Kidney tubule cell (primary cell): ENCODE results near the gene KCNQ2.
A peak's percentile ranks its signal among the peaks of the same experiment; 100 is the strongest.
"Not testable (repeated sequence)": the region's sequence is repeated elsewhere in the genome, so short reads cannot be mapped to it uniquely, and the experiment has no call there.

Source experiments
- DNase-seq: peaks from one replicate; pipeline ENCODE4 v3.0.0-alpha.2; 2018; ENCODE audit warnings: low spot score

Gene KCNQ2

GRCh38 chr20:63471981-63472831 lies at the start of gene KCNQ2:
Gene KCNQ2 (minus strand): TSS chr20:63472655. CDS start chr20:63472463, 192 bp downstream.
- DNase-seq, result no peak

DNA sequence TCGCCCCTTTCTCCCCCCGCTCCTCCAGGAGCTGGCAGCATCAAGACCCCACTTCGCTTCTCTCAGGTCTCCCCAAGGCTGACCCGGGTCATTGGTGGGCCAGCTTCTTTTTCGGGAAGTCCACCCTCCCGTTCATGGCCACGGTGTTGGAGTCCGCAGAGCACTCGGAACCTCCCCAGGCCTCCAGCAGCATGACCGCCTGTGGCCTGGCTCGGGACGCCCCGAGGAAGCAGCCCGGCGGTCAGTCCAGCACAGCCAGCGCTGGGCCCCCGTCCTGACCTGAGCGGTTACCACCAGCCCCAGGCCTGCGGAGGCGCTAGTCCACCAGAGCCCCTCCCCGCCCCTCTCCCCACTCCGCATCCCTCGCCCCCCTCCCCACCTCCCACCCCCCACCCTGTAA lies 49.1 kb upstream of the KCNQ2 start:
- no peak for DNase-seq

- peak; percentile 73 for DNase-seq
Observed at GRCh38 chr20:63520934-63521601, 48.6 kb upstream of the KCNQ2 start.

- peak; percentile 86 for DNase-seq
Observed at GRCh38 chr20:63520504-63520933, 48.1 kb upstream of the KCNQ2 start, which contains the start of gene PPDPF. Gene PPDPF (plus strand): TSS chr20:63520765. CDS start chr20:63521309, 544 bp downstream.

GRCh38 chr20:63519668-63520503 lies 47.4 kb upstream of the KCNQ2 start:
- DNase-seq, result peak; percentile 59

DNA sequence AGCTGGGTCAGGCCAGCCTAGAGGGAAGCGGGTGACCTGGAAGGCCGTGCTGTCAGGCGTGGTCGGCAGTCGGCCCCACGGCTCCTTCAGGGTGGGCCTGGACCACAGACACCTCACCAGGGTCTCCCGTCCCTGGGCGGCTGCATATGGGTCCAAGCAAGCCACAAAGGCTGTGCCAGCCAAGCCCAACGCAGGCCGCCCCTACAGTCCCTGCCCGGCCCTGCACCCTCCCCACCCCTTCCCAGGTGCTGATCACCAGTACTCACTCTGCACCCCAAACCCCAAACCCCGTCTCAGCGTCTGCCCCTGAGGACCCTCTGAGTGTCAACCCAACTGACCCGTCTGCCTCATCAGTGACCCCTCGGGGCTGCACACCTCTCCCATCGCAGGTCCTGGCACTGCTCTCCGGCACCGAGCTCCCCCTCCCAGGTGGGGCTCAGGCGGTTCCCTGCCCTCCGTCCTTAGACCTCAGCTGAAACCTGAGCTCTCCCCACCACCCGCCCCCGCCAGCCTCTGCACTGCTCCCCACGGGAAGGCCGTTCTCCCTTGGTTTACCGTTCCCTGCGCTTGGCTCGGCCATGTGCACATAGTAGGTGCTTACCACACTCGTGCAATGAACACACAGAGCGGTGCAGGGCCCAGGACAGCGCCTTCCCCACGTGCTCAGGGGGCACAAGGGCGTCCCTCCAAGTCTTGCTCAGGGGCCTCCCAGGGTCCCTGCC lies 46.7 kb upstream of the KCNQ2 start:
- no peak for DNase-seq

- no peak for DNase-seq
Observed at GRCh38 chr20:63518351-63518861, 46.0 kb upstream of the KCNQ2 start.

- no peak for DNase-seq
Observed at GRCh38 chr20:63517376-63518309, 45.2 kb upstream of the KCNQ2 start.

GRCh38 chr20:63514520-63514919 lies 42.1 kb upstream of the KCNQ2 start:
- not testable (repeated sequence) for DNase-seq

DNA sequence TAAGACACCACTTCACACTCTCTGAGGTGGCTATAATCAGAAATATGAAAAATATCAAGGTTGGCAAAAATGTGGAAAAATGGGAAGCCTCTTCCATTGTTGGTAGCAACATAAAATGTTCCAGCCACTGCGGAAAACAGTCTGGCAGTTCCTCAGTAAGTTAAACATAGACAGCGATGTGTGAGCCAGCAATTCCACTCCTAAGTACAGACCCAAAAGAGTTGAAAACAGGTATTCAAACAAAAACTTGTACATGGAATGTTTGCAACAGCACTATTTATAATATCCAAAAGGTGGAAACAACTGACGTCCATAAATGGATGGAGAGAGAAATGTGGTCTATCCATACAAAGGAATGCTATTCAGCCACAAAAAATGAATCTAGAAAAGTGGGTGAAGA lies 40.8 kb upstream of the KCNQ2 start:
- no peak for DNase-seq

- no peak for DNase-seq
Observed at GRCh38 chr20:63509088-63509564, 36.7 kb upstream of the KCNQ2 start.

GRCh38 chr20:63508072-63508768 lies 35.8 kb upstream of the KCNQ2 start:
- DNase-seq, result no peak

GRCh38 chr20:63507083-63507743 lies 34.8 kb upstream of the KCNQ2 start:
- DNase-seq, result no peak

DNA sequence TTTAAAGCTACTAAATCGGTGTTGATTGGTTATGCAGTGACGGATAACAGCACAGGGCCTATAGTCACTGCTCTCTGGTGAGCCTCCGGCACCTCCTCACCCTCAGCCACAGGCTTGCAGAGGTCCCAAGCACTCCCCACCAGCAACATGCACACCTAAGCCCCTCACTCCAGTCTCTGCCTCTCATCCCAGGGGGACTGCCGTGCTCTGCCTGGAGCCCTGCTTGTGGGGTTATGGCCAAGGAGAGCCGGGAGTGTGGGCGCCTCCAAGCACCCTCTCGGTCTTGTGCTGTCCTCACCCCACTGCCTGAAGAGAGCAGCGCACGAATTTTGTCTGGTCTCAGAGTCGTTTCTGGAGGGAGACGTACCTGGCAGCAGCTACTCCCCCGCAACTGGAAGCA lies 33.3 kb upstream of the KCNQ2 start:
- no peak for DNase-seq

DNA sequence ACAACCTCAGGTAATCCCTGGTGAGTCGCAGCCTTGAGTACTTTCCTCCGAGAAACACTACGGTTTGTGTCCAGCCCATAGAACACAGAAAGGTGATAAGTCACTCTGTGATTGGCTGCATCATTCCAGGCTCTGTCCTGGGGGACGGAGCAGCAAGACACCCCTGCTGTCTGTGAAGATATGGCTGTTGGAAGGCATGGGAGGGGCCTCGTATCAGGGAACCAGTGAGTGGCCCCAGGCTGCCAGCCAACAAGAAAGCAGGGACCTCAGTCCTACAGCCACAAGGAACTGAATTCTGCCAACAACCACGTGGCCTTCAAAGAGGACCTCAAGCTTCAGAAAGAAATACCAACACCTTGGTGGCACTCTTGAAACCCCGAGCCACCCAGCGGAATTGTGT lies 32.8 kb upstream of the KCNQ2 start:
- no peak for DNase-seq

GRCh38 chr20:63504642-63505041 lies 32.2 kb upstream of the KCNQ2 start:
- no peak for DNase-seq

GRCh38 chr20:63503524-63503923 lies 31.1 kb upstream of the KCNQ2 start:
- DNase-seq, result no peak

DNA sequence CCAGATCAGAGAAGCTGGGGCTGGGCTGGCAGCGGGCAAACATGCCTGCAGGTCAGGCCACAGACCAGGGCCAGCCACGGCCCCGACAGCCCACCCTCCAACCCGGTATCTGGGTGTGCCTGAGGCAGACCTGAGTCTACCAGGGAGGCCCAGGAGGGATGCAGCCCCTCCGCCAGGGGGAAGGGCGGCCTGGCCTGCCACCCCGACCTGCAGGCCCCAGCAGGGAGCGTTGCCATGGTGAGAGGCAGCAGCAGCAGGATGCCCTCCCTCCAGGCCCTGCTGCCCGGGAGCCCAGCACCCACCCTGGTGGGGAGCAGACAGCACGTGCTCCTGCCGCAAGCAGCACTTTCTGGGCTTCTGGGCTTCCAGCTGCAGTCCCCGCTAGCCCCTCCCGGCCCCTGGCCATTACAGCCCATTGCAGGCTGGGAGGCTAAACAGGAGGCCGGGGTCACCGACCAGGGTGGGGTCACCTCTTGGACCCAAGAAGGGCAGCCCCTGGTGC lies 30.3 kb upstream of the KCNQ2 start:
- no peak for DNase-seq
